IPS-20b (cell line): ENCODE results near the gene INPP5K.
"Not testable (repeated sequence)": the region's sequence is repeated elsewhere in the genome, so short reads cannot be mapped to it uniquely, and the experiment has no call there.

Experiments
- H3K27ac ChIP-seq: one replicate; pipeline ENCODE4 v1.5.1; 2013; ENCODE audit warnings: low read length
- H3K27me3 ChIP-seq: 2 replicates; pipeline ENCODE4 v1.6.1; 2013; ENCODE audit warnings: mild to moderate bottlenecking, low read length, inconsistent platforms; ENCODE audit not compliant: insufficient read depth
- H3K36me3 ChIP-seq: 2 replicates; pipeline ENCODE4 v1.6.1; 2013; ENCODE audit warnings: low read depth, mild to moderate bottlenecking, inconsistent platforms, low read length, moderate library complexity; ENCODE audit not compliant: insufficient read depth
- H3K4me1 ChIP-seq: 2 replicates; pipeline ENCODE4 v1.6.1; 2013; ENCODE audit warnings: mild to moderate bottlenecking, control low read depth, inconsistent platforms, low read length, moderate library complexity; ENCODE audit not compliant: insufficient read depth
- H3K4me3 ChIP-seq: 2 replicates; pipeline ENCODE4 v1.5.1; 2013; ENCODE audit warnings: mild to moderate bottlenecking, low read length, inconsistent platforms
- H3K9ac ChIP-seq: 2 replicates; pipeline ENCODE4 v1.6.1; 2013; ENCODE audit warnings: low read depth, mild to moderate bottlenecking, inconsistent platforms, low read length, moderate library complexity
- H3K9me3 ChIP-seq: 2 replicates; pipeline ENCODE4 v1.6.1; 2013; ENCODE audit warnings: mild to moderate bottlenecking, low read depth, low read length, inconsistent platforms; ENCODE audit not compliant: insufficient read depth

Gene INPP5K

GRCh38 chr17:1516388-1517161, at the start of gene INPP5K:
Gene INPP5K, minus strand, starts transcription at chr17:1516612. Its CDS starts 113 bp downstream, at chr17:1516499.
- peak within 1 kb of the TSS; percentile 93 for H3K9ac ChIP-seq
- no peaks in the 10 kb centered on the region for H3K9me3 ChIP-seq
- H3K27ac ChIP-seq: peak within 1 kb of the TSS; percentile 53
- no peaks in the 10 kb centered on the region for H3K4me1 ChIP-seq
- H3K27me3 ChIP-seq: no peaks in the 10 kb centered on the region
- H3K36me3 ChIP-seq: peaks cover 17% of the 10 kb centered on the region; the same call in 1 of the 2 replicates
- H3K4me3 ChIP-seq: peak within 1 kb of the TSS; percentile 85

GRCh38 chr17:1565877-1566276, 49.5 kb upstream of the INPP5K start:
- no peaks in the 10 kb centered on the region for H3K9me3 ChIP-seq
- H3K27ac ChIP-seq: no peak overlapping the region
- no peak overlapping the region for H3K4me3 ChIP-seq
- H3K36me3 ChIP-seq: no peaks in the 10 kb centered on the region
- peaks cover 4% of the 10 kb centered on the region; the same call in 1 of the 2 replicates for H3K4me1 ChIP-seq
- H3K9ac ChIP-seq: no peak overlapping the region
- peaks cover 12% of the 10 kb centered on the region; the same call in 1 of the 2 replicates for H3K27me3 ChIP-seq

GRCh38 chr17:1563786-1564613, 47.6 kb upstream of the INPP5K start:
- peaks cover 4% of the 10 kb centered on the region; the same call in 1 of the 2 replicates for H3K4me1 ChIP-seq
- no peaks in the 10 kb centered on the region for H3K36me3 ChIP-seq
- H3K9ac ChIP-seq: no peak overlapping the region; the same call in 1 of the 2 replicates
- H3K9me3 ChIP-seq: no peaks in the 10 kb centered on the region
- H3K27me3 ChIP-seq: peaks cover 13% of the 10 kb centered on the region; the same call in 1 of the 2 replicates
- no peak overlapping the region for H3K27ac ChIP-seq
- no peak overlapping the region for H3K4me3 ChIP-seq

GRCh38 chr17:1563471-1563785, 47.0 kb upstream of the INPP5K start:
- H3K4me3 ChIP-seq, H3K4me1 ChIP-seq, H3K27ac ChIP-seq, H3K9me3 ChIP-seq, H3K36me3 ChIP-seq, H3K9ac ChIP-seq: not testable (repeated sequence)
- peaks cover 13% of the 10 kb centered on the region; the same call in 1 of the 2 replicates for H3K27me3 ChIP-seq

- Histone ChIP-seq H3K36me3 (peaks cover 6% of the 10 kb centered on the region; the same call in 1 of the 2 replicates), H3K9ac (peak overlapping the region; percentile 74; the same call in 1 of the 2 replicates), H3K9me3 (no peaks in the 10 kb centered on the region), H3K27ac (no peak overlapping the region), H3K4me3 (peak overlapping the region; percentile 79), H3K4me1 (peaks cover 4% of the 10 kb centered on the region; the same call in 1 of the 2 replicates), H3K27me3 (peaks cover 13% of the 10 kb centered on the region; the same call in 1 of the 2 replicates)
Observed at GRCh38 chr17:1562176-1562643, 45.8 kb upstream of the INPP5K start.

- Histone ChIP-seq H3K27me3 (peaks cover 13% of the 10 kb centered on the region; the same call in 1 of the 2 replicates), H3K4me3 (peak overlapping the region; percentile 79), H3K9me3 (no peaks in the 10 kb centered on the region), H3K36me3 (peaks cover 6% of the 10 kb centered on the region; the same call in 1 of the 2 replicates), H3K4me1 (peaks cover 4% of the 10 kb centered on the region; the same call in 1 of the 2 replicates), H3K27ac (no peak overlapping the region), H3K9ac (peak overlapping the region; percentile 74)
Observed at GRCh38 chr17:1561420-1562175, 45.2 kb upstream of the INPP5K start.

- no peak overlapping the region for H3K27ac ChIP-seq
- H3K4me3 ChIP-seq: peak overlapping the region; percentile 79
- H3K9me3 ChIP-seq: no peaks in the 10 kb centered on the region
- H3K9ac ChIP-seq: peak overlapping the region; percentile 74; the same call in 1 of the 2 replicates
- H3K36me3 ChIP-seq: peaks cover 8% of the 10 kb centered on the region
- peaks cover 13% of the 10 kb centered on the region; the same call in 1 of the 2 replicates for H3K27me3 ChIP-seq
- H3K4me1 ChIP-seq: peaks cover 4% of the 10 kb centered on the region; the same call in 1 of the 2 replicates
Observed at GRCh38 chr17:1560858-1561355, 44.5 kb upstream of the INPP5K start.

- no peak overlapping the region for H3K4me3 ChIP-seq
- H3K4me1 ChIP-seq: peaks cover 4% of the 10 kb centered on the region; the same call in 1 of the 2 replicates
- H3K9ac ChIP-seq: 0 out of 2 replicates have a peak overlapping the region, but pooled peaks have one; percentile 29
- H3K27ac ChIP-seq: no peak overlapping the region
- H3K27me3 ChIP-seq: peaks cover 13% of the 10 kb centered on the region; the same call in 1 of the 2 replicates
- H3K36me3 ChIP-seq: peaks cover 10% of the 10 kb centered on the region
- no peaks in the 10 kb centered on the region for H3K9me3 ChIP-seq
Observed at GRCh38 chr17:1560101-1560857, 43.9 kb upstream of the INPP5K start.

- H3K4me3 ChIP-seq: no peak overlapping the region
- no peak overlapping the region for H3K27ac ChIP-seq
- H3K9me3 ChIP-seq: no peaks in the 10 kb centered on the region
- H3K9ac ChIP-seq: no peak overlapping the region; the same call in 1 of the 2 replicates
- H3K27me3 ChIP-seq: peaks cover 13% of the 10 kb centered on the region; the same call in 1 of the 2 replicates
- H3K36me3 ChIP-seq: peaks cover 10% of the 10 kb centered on the region
- peaks cover 4% of the 10 kb centered on the region; the same call in 1 of the 2 replicates for H3K4me1 ChIP-seq
Observed at GRCh38 chr17:1559047-1560043, 42.9 kb upstream of the INPP5K start.
